Activated T-cell treated with anti-CD3 and anti-CD28 coated beads for 48 hours (primary cell): ENCODE measurements around the gene CCDC88B.
A peak's percentile ranks its signal among the peaks of the same experiment; 100 is the strongest.

Source experiments
- DNase-seq: peaks from one replicate; pipeline ENCODE4 v3.0.0-alpha.2; 2020; ENCODE audit warnings: low read depth

CCDC88B gene

GRCh38 chr11:64339754-64340408 is at the start of gene CCDC88B:
CCDC88B (plus strand) TSS chr11:64340204; CDS start chr11:64340267, 63 bp downstream.
- peak; percentile 72 for DNase-seq

GRCh38 chr11:64290352-64291261 is 49.4 kb upstream of the CCDC88B start:
- no peak for DNase-seq

GRCh38 chr11:64291262-64291751 is 48.7 kb upstream of the CCDC88B start, which contains the start of gene KCNK4:
KCNK4 (plus strand) TSS chr11:64291302; CDS start chr11:64293019, 1,717 bp downstream.
- no peak for DNase-seq

- no peak for DNase-seq
These were observed 48.1 kb upstream of the CCDC88B start for GRCh38 chr11:64291752-64292459.

- no peak for DNase-seq
These were observed 47.3 kb upstream of the CCDC88B start for GRCh38 chr11:64292460-64293254.

- DNase-seq: no peak
These were observed 45.2 kb upstream of the CCDC88B start for GRCh38 chr11:64294774-64295173.

GRCh38 chr11:64295760-64296159 is 44.2 kb upstream of the CCDC88B start:
- no peak for DNase-seq

GRCh38 chr11:64296236-64296635 is 43.8 kb upstream of the CCDC88B start:
- no peak for DNase-seq

- no peak for DNase-seq
These were observed 42.9 kb upstream of the CCDC88B start for GRCh38 chr11:64296830-64297698.

- no peak for DNase-seq
These were observed 42.2 kb upstream of the CCDC88B start for GRCh38 chr11:64297699-64298358.

GRCh38 chr11:64298966-64299846 is 40.8 kb upstream of the CCDC88B start:
- no peak for DNase-seq

GRCh38 chr11:64299847-64300648 is 40.0 kb upstream of the CCDC88B start, which contains the start of gene CATSPERZ:
CATSPERZ (plus strand) TSS chr11:64300358; CDS start chr11:64300411, 53 bp downstream.
- DNase-seq: no peak

- no peak for DNase-seq
These were observed 36.6 kb upstream of the CCDC88B start for GRCh38 chr11:64303109-64304031.

GRCh38 chr11:64304032-64304315 is 36.0 kb upstream of the CCDC88B start:
- no peak for DNase-seq

GRCh38 chr11:64304316-64305072 is 35.5 kb upstream of the CCDC88B start:
- DNase-seq: peak; percentile 92

- DNase-seq: peak; percentile 100
These were observed 34.8 kb upstream of the CCDC88B start, which contains the start of gene ESRRA for GRCh38 chr11:64305075-64305690. ESRRA (plus strand) TSS chr11:64305524; CDS start chr11:64307180, 1,656 bp downstream.
